H54 (cell line): ENCODE results near the gene CFAP300.

ENCODE experiments used
- DNase-seq: peaks from one replicate; pipeline ENCODE4 v3.0.0; 2011; ENCODE audit warnings: low spot score, mixed read lengths; ENCODE audit not compliant: insufficient read length
- FAIRE-seq: peaks from 3 replicates; lab custom pipeline; 2011; peaks lifted over from hg19 to GRCh38; lab: Jason Lieb, UNC
- POLR2A ChIP-seq: IDR thresholded peaks from 2 replicates; pipeline ENCODE4 v1.6.1; 2011; ENCODE audit warnings: low read depth, mild to moderate bottlenecking, low read length

CFAP300 gene

GRCh38 chr11:102047305-102047924 lies at the start of gene CFAP300:
CFAP300 (plus strand) TSS chr11:102047437; CDS start chr11:102047471, 34 bp downstream.
- no peak for FAIRE-seq
- DNase-seq: peak; percentile 47
- TF ChIP-seq POLR2A: peak; percentile 12; the same call in 1 of the 2 replicates

GRCh38 chr11:102001657-102002338 lies 45.4 kb upstream of the CFAP300 start:
- no peak for DNase-seq
- no peak for FAIRE-seq
- TF ChIP-seq POLR2A: no peak

- FAIRE-seq (no peak), DNase-seq (no peak)
- no peak for TF ChIP-seq POLR2A
Measured at GRCh38 chr11:102004220-102004619, 43.0 kb upstream of the CFAP300 start.

GRCh38 chr11:102005306-102005705 lies 41.9 kb upstream of the CFAP300 start:
- FAIRE-seq: no peak
- no peak for DNase-seq
- no peak for TF ChIP-seq POLR2A

GRCh38 chr11:102006835-102007566 lies 40.2 kb upstream of the CFAP300 start:
- no peak for TF ChIP-seq POLR2A
- FAIRE-seq: no peak
- DNase-seq: no peak

- peak; percentile 62 for FAIRE-seq
- no peak for TF ChIP-seq POLR2A
Measured at GRCh38 chr11:102007567-102008437, 39.4 kb upstream of the CFAP300 start.

GRCh38 chr11:102010776-102011494 lies 36.3 kb upstream of the CFAP300 start:
- FAIRE-seq (peak; percentile 97), DNase-seq (peak; percentile 71)

More at GRCh38 chr11:102007567-102008437, 39.4 kb upstream of the CFAP300 start:
- DNase-seq: no peak

GRCh38 chr11:102012946-102013345 lies 34.3 kb upstream of the CFAP300 start:
- no peak for TF ChIP-seq POLR2A
- FAIRE-seq (no peak), DNase-seq (no peak)

More at GRCh38 chr11:102010776-102011494, 36.3 kb upstream of the CFAP300 start:
- TF ChIP-seq POLR2A: no peak

- no peak for DNase-seq
- no peak for FAIRE-seq
- no peak for TF ChIP-seq POLR2A
Measured at GRCh38 chr11:102014756-102015155, 32.5 kb upstream of the CFAP300 start.

- TF ChIP-seq POLR2A: no peak
- DNase-seq: no peak
- FAIRE-seq: no peak
Measured at GRCh38 chr11:102017026-102017425, 30.2 kb upstream of the CFAP300 start.

GRCh38 chr11:102026217-102026616 lies 21.0 kb upstream of the CFAP300 start:
- no peak for TF ChIP-seq POLR2A
- no peak for DNase-seq
- FAIRE-seq: no peak

GRCh38 chr11:102026959-102027358 lies 20.3 kb upstream of the CFAP300 start:
- TF ChIP-seq POLR2A: no peak
- DNase-seq: no peak
- FAIRE-seq: no peak

GRCh38 chr11:102036757-102037156 lies 10.5 kb upstream of the CFAP300 start:
- DNase-seq (no peak), FAIRE-seq (no peak)
- TF ChIP-seq POLR2A: no peak

- no peak for DNase-seq
- TF ChIP-seq POLR2A: no peak
- no peak for FAIRE-seq
Measured at GRCh38 chr11:102046841-102047240, 396 bp upstream of the CFAP300 start.
